ENCODE measurements around the gene ACCSL.

DNA sequence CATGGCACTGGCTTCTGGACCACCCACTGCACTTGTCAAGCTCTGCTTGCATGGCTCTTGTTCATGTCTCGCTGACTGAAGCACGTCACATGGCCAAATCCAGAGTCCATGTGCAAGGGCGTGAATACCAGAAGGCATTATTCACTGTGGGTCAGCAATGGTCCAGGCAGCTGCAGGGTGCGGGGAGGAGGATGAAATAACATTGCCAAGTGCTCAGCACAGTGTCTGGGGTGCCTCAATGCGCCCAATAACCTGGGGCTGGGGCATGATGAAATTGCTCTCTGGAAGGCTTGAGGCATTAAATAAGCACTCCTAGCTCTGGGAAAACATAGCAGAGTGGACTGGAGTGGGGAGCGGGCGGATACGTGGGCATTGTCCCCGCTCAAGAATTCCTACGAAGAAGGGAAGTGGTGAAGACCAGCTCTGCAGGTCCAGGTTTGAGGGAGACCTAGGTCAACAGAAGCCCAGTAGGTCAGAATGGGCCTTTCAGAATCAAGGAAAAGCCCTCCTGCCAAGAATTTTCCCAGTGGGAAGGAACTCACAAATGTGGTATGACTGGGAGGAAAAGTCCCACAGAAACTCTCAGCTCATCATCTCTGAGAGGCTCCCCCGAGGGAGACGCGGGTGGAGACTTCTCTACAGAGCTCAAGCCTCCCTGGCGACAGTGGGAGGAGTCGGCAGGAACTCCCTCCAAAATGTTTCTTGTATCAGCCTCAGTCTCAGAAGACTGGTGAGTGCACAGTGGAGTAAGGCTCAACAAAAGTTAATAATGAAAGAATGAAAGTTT, 15.3 kb upstream of the ACCSL start:
- no peak for TF ChIP-seq POLR2A (IDR thresholded peaks at IDR 0.05)
- TF ChIP-seq, protein P1, sequence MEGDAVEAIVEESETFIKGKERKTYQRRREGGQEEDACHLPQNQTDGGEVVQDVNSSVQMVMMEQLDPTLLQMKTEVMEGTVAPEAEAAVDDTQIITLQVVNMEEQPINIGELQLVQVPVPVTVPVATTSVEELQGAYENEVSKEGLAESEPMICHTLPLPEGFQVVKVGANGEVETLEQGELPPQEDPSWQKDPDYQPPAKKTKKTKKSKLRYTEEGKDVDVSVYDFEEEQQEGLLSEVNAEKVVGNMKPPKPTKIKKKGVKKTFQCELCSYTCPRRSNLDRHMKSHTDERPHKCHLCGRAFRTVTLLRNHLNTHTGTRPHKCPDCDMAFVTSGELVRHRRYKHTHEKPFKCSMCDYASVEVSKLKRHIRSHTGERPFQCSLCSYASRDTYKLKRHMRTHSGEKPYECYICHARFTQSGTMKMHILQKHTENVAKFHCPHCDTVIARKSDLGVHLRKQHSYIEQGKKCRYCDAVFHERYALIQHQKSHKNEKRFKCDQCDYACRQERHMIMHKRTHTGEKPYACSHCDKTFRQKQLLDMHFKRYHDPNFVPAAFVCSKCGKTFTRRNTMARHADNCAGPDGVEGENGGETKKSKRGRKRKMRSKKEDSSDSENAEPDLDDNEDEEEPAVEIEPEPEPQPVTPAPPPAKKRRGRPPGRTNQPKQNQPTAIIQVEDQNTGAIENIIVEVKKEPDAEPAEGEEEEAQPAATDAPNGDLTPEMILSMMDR (IDR thresholded peaks at IDR 0.05) = no peak
